ENCODE measurements around the gene CAMTA1.

Gene CAMTA1

DNA sequence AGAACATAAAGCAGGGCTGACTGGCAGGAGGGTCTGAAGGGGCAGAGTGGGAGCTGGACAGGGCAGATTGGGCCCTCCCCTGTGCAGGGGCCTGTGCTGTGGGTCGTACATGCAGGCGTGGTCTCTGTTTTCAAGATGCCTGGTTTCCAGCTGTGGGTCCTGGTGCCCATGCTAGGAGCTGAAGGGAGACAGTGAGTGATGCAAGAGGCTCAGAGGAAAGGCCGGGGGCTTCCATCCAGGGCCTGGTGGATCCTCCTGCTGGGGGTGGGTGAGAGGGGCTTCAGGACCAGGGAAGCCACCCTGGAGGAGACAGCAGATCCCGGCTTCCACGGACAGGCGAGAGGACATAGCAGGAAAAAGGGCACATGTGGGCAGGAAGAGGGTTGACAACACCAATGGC lies 636.8 kb downstream of the CAMTA1 start (continued):
- TF ChIP-seq, protein P1, sequence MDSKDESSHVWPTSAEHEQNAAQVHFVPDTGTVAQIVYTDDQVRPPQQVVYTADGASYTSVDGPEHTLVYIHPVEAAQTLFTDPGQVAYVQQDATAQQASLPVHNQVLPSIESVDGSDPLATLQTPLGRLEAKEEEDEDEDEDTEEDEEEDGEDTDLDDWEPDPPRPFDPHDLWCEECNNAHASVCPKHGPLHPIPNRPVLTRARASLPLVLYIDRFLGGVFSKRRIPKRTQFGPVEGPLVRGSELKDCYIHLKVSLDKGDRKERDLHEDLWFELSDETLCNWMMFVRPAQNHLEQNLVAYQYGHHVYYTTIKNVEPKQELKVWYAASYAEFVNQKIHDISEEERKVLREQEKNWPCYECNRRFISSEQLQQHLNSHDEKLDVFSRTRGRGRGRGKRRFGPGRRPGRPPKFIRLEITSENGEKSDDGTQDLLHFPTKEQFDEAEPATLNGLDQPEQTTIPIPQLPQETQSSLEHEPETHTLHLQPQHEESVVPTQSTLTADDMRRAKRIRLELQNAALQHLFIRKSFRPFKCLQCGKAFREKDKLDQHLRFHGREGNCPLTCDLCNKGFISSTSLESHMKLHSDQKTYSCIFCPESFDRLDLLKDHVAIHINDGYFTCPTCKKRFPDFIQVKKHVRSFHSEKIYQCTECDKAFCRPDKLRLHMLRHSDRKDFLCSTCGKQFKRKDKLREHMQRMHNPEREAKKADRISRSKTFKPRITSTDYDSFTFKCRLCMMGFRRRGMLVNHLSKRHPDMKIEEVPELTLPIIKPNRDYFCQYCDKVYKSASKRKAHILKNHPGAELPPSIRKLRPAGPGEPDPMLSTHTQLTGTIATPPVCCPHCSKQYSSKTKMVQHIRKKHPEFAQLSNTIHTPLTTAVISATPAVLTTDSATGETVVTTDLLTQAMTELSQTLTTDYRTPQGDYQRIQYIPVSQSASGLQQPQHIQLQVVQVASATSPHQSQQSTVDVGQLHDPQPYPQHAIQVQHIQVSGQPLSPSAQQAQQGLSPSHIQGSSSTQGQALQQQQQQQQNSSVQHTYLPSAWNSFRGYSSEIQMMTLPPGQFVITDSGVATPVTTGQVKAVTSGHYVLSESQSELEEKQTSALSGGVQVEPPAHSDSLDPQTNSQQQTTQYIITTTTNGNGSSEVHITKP (tag by site-specific recombination; IDR thresholded peaks at IDR 0.05), result no peak
- TF ChIP-seq OSR2 (tag by site-specific recombination; IDR thresholded peaks at IDR 0.05), result no peak
- TF ChIP-seq ZNF302 (tag by site-specific recombination; IDR thresholded peaks at IDR 0.05; ENCODE audit: low read depth), result no peak

GRCh38 chr1:7422561-7422960 lies 637.3 kb downstream of the CAMTA1 start:
- TF ChIP-seq ZNF211 (tag by site-specific recombination; IDR thresholded peaks at IDR 0.05; ENCODE audit: low read depth) (no peak), ZNF830 (tag by site-specific recombination; IDR thresholded peaks at IDR 0.05; ENCODE audit: low read depth) (no peak), ZNF274 (IDR thresholded peaks at IDR 0.05; ENCODE audit: low read length) (no peak), ZNF274 (tag by site-specific recombination; IDR thresholded peaks at IDR 0.05; ENCODE audit: borderline replicate concordance) (no peak), REST (tag by site-specific recombination; IDR thresholded peaks at IDR 0.05) (no peak), ZNF2 (tag by site-specific recombination; IDR thresholded peaks at IDR 0.05) (no peak), WT1 (tag by site-specific recombination; IDR thresholded peaks at IDR 0.05) (no peak), ZNF24 (tag by site-specific recombination; IDR thresholded peaks at IDR 0.05) (no peak), ZIC2 (tag by site-specific recombination; IDR thresholded peaks at IDR 0.05) (no peak), ZNF654 (tag by site-specific recombination; IDR thresholded peaks at IDR 0.05; ENCODE audit: low read depth) (no peak), ZNF140 (tag by site-specific recombination; IDR thresholded peaks at IDR 0.05) (no peak), ZNF350 (tag by site-specific recombination; IDR thresholded peaks at IDR 0.05) (no peak), ZNF549 (tag by site-specific recombination; IDR thresholded peaks at IDR 0.05) (no peak), ZNF707 (tag by site-specific recombination; IDR thresholded peaks at IDR 0.05) (no peak), ZNF221 (tag by site-specific recombination; IDR thresholded peaks at IDR 0.05; ENCODE audit: borderline replicate concordance) (no peak), ZFP41 (tag by site-specific recombination; IDR thresholded peaks at IDR 0.05; ENCODE audit: borderline replicate concordance) (no peak), ZNF561 (tag by site-specific recombination; IDR thresholded peaks at IDR 0.05; ENCODE audit: borderline replicate concordance) (no peak), KLF10 (tag by site-specific recombination; IDR thresholded peaks at IDR 0.05) (no peak)
- Histone ChIP-seq H3K36me3 (ENCODE audit: control insufficient read depth in 2 of 2, insufficient read depth in 1 of 2, low read length in 2 of 2) (no peaks in the 10 kb centered on the region), H3K27ac (ENCODE audit: extremely low read depth, low read depth, low read length) (no peak overlapping the region), H3K4me1 (ENCODE audit: control insufficient read depth, insufficient read depth, low read length) (no peaks in the 10 kb centered on the region), H3K9me3 (ENCODE audit: control insufficient read depth, insufficient read depth, low read depth, low read length) (no peaks in the 10 kb centered on the region), H3K4me3 (ENCODE audit: low read depth, low read length) (no peak overlapping the region)
- ChIA-PET CTCF (no interaction called here), POLR2A (interaction anchor here (0.7 kb wide), 1 partner anchor 17 kb away, joined by 3 read pairs; no protein-coding TSS in a partner anchor)

All from HEK293 (cell line).